Measurements from ENCODE around the gene ATXN2.
"Not testable (repeated sequence)": the region's sequence is repeated elsewhere in the genome, so short reads cannot be mapped to it uniquely, and the experiment has no call there.

Gene ATXN2

GRCh38 chr12:111570084-111570961, 28.8 kb downstream of the ATXN2 start:
- no peak for DNase-seq

- DNase-seq = no peak
Observed at GRCh38 chr12:111569363-111570083, 29.6 kb downstream of the ATXN2 start.

- not testable (repeated sequence) for DNase-seq
Observed at GRCh38 chr12:111560844-111561243, 38.3 kb downstream of the ATXN2 start.

GRCh38 chr12:111558107-111558376, 41.1 kb downstream of the ATXN2 start:
- DNase-seq = no peak

GRCh38 chr12:111557271-111558106, 41.6 kb downstream of the ATXN2 start:
- no peak for DNase-seq

GRCh38 chr12:111556676-111557075, 42.4 kb downstream of the ATXN2 start:
- DNase-seq = no peak

- not testable (repeated sequence) for DNase-seq
Observed at GRCh38 chr12:111555313-111555712, 43.8 kb downstream of the ATXN2 start.

GRCh38 chr12:111546758-111547383, 52.2 kb downstream of the ATXN2 start:
- DNase-seq = peak; percentile 9

GRCh38 chr12:111546171-111546570, 52.9 kb downstream of the ATXN2 start:
- no peak for DNase-seq

- no peak for DNase-seq
Observed at GRCh38 chr12:111544032-111544431, 55.1 kb downstream of the ATXN2 start.

GRCh38 chr12:111532751-111533150, 66.4 kb downstream of the ATXN2 start:
- no peak for DNase-seq

GRCh38 chr12:111529424-111530368, 69.4 kb downstream of the ATXN2 start:
- peak; percentile 73 for DNase-seq

- no peak for DNase-seq
Observed at GRCh38 chr12:111523587-111524167, 75.4 kb downstream of the ATXN2 start.

GRCh38 chr12:111521801-111522200, 77.3 kb downstream of the ATXN2 start:
- no peak for DNase-seq

GRCh38 chr12:111519937-111520336, 79.2 kb downstream of the ATXN2 start:
- DNase-seq = no peak

GRCh38 chr12:111519083-111519482, 80.0 kb downstream of the ATXN2 start:
- DNase-seq = no peak

GRCh38 chr12:111507719-111508118, 91.4 kb downstream of the ATXN2 start:
- DNase-seq = not testable (repeated sequence)

GRCh38 chr12:111507258-111507657, 91.9 kb downstream of the ATXN2 start:
- DNase-seq = not testable (repeated sequence)

- DNase-seq = no peak
Observed at GRCh38 chr12:111506260-111506659, 92.9 kb downstream of the ATXN2 start.

GRCh38 chr12:111505601-111506036, 93.5 kb downstream of the ATXN2 start:
- peak; percentile 28 for DNase-seq

- DNase-seq = no peak
Observed at GRCh38 chr12:111503116-111503515, 96.0 kb downstream of the ATXN2 start.

Data from CD4-positive, alpha-beta T cell treated with Interleukin-12 subunit alpha and Interleukin-12 subunit beta, for 1 hour (primary cell).